Ishikawa (cell line): Measurements from ENCODE around the gene NAT16.

Experiments
- CREB1 ChIP-seq: IDR thresholded peaks from 2 replicates; pipeline ENCODE4 v1.6.1; 2012; ENCODE audit warnings: low read depth
- EGR1 ChIP-seq: IDR thresholded peaks from 2 replicates; pipeline ENCODE4 v1.6.1; 2012
- RAD21 ChIP-seq: IDR thresholded peaks from 2 replicates; pipeline ENCODE4 v1.6.1; 2012; ENCODE audit warnings: low read depth
- TEAD4 ChIP-seq: IDR thresholded peaks from 2 replicates; pipeline ENCODE4 v1.6.1; 2012
- USF1 ChIP-seq: IDR thresholded peaks from 2 replicates; pipeline ENCODE4 v1.6.1; 2012

DNA sequence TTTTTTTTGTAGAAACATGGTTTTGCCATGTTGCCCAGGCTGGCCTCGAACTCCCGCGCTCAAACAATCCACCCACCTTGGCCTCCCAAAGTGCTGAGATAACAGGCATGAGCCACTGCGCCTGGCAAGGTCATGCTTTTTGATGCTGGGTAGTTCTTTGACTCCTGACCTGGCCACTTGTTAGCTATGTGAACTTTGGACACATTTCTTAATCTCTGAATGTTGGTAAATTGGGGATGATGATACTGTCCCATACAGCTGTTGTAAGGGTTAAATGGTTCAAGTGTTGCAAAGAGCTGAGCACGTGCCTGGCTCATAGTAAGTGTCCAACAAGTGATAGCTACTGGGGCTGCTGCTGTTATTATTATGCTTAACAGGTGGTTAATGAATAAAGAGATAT, 40.2 kb upstream of the NAT16 start:
- TF ChIP-seq USF1 (no peak), RAD21 (no peak), CREB1 (no peak), TEAD4 (no peak), EGR1 (no peak)
